H9 (cell line): ENCODE measurements around the gene MAML3. TPM values are rescaled to one million over a fixed set of nuclear protein-coding genes. Genes with fewer than 3 reads are reported as not detected.

Experiments used
- DNase-seq: peaks from one replicate; pipeline ENCODE4 v3.0.0-alpha.2; 2017
- H2AFZ ChIP-seq: one replicate; pipeline ENCODE4 v1.6.1; 2013; ENCODE audit warnings: mild to moderate bottlenecking, low read length, control low read depth, moderate library complexity
- H2AK5ac ChIP-seq: 2 replicates; pipeline ENCODE4 v1.6.1; 2013; ENCODE audit warnings: low read length, control low read depth, mixed read lengths; ENCODE audit not compliant: insufficient read length
- H2BK120ac ChIP-seq: one replicate; pipeline ENCODE4 v1.6.1; 2013; ENCODE audit warnings: low read depth, mild to moderate bottlenecking, low read length, control low read depth, inconsistent platforms; ENCODE audit not compliant: poor library complexity, severe bottlenecking
- H2BK12ac ChIP-seq: 2 replicates; pipeline ENCODE4 v1.6.1; 2013; ENCODE audit warnings: low read length, control low read depth, mixed read lengths, low read depth; ENCODE audit not compliant: insufficient read length
- H2BK15ac ChIP-seq: 2 replicates; pipeline ENCODE4 v1.6.1; 2013; ENCODE audit warnings: low read depth, low read length, control low read depth
- H2BK20ac ChIP-seq: one replicate; pipeline ENCODE4 v1.6.1; 2013; ENCODE audit warnings: low read depth, mild to moderate bottlenecking, low read length, control low read depth, inconsistent platforms; ENCODE audit not compliant: poor library complexity, severe bottlenecking
- H2BK5ac ChIP-seq: 2 replicates; pipeline ENCODE4 v1.6.1; 2013; ENCODE audit warnings: low read length, control low read depth, mixed read lengths; ENCODE audit not compliant: insufficient read length
- H3K14ac ChIP-seq: 2 replicates; pipeline ENCODE4 v1.6.1; 2013; ENCODE audit warnings: low read length, control low read depth; ENCODE audit not compliant: insufficient read depth
- H3K18ac ChIP-seq: 2 replicates; pipeline ENCODE4 v1.6.1; 2013; ENCODE audit warnings: low read depth, mild to moderate bottlenecking, mixed read lengths, low read length, control low read depth; ENCODE audit not compliant: insufficient read length
- H3K23ac ChIP-seq: 2 replicates; pipeline ENCODE4 v1.6.1; 2013; ENCODE audit warnings: low read length, control low read depth, mixed read lengths, low read depth; ENCODE audit not compliant: insufficient read length
- H3K23me2 ChIP-seq: 2 replicates; pipeline ENCODE4 v1.6.1; 2013; ENCODE audit warnings: low read depth, mild to moderate bottlenecking, mixed read lengths, low read length, control low read depth; ENCODE audit not compliant: insufficient read length, poor library complexity, severe bottlenecking
- H3K27ac ChIP-seq: 2 replicates; pipeline ENCODE4 v1.5.1; 2013; ENCODE audit warnings: low read length, control low read depth, mixed read lengths, low read depth; ENCODE audit not compliant: insufficient read length
- H3K27me3 ChIP-seq: 2 replicates; pipeline ENCODE4 v1.6.1; 2013; ENCODE audit warnings: low read length, control low read depth, inconsistent platforms; ENCODE audit not compliant: insufficient read depth
- H3K4ac ChIP-seq: 2 replicates; pipeline ENCODE4 v1.6.1; 2013; ENCODE audit warnings: low read depth, mild to moderate bottlenecking, control low read depth, inconsistent platforms, low read length, moderate library complexity
- H3K4me1 ChIP-seq: 2 replicates; pipeline ENCODE4 v1.6.1; 2013; ENCODE audit warnings: low read length, control low read depth, inconsistent platforms; ENCODE audit not compliant: insufficient read depth
- H3K4me2 ChIP-seq: 2 replicates; pipeline ENCODE4 v1.6.1; 2013; ENCODE audit warnings: low read length, control low read depth, mixed read lengths; ENCODE audit not compliant: insufficient read length, insufficient read depth
- H3K56ac ChIP-seq: 2 replicates; pipeline ENCODE4 v1.6.1; 2013; ENCODE audit warnings: low read depth, mild to moderate bottlenecking, mixed read lengths, low read length, control low read depth; ENCODE audit not compliant: insufficient read length
- H3K79me1 ChIP-seq: 2 replicates; pipeline ENCODE4 v1.6.1; 2013; ENCODE audit warnings: low read depth, mild to moderate bottlenecking, moderate library complexity, low read length, control low read depth, inconsistent platforms; ENCODE audit not compliant: insufficient read depth, poor library complexity, severe bottlenecking
- H3K79me2 ChIP-seq: 2 replicates; pipeline ENCODE4 v1.6.1; 2013; ENCODE audit warnings: low read length, control low read depth, inconsistent platforms; ENCODE audit not compliant: insufficient read depth
- H3K9ac ChIP-seq: 2 replicates; pipeline ENCODE4 v1.6.1; 2013; ENCODE audit warnings: low read length, control low read depth, mixed read lengths; ENCODE audit not compliant: insufficient read length; ENCODE audit errors: extremely low read depth
- H3K9me3 ChIP-seq: one replicate; pipeline ENCODE4 v1.6.1; 2013; ENCODE audit warnings: low read depth, low read length, inconsistent platforms; ENCODE audit not compliant: control insufficient read depth
- H3T11ph ChIP-seq: one replicate; pipeline ENCODE4 v1.6.1; 2013; ENCODE audit warnings: mild to moderate bottlenecking, low read length, control low read depth, inconsistent platforms
- H4K20me1 ChIP-seq: one replicate; pipeline ENCODE4 v1.6.1; 2013; ENCODE audit not compliant: control insufficient read depth, insufficient read length, insufficient read depth
- H4K5ac ChIP-seq: 2 replicates; pipeline ENCODE4 v1.6.1; 2013; ENCODE audit warnings: low read depth, mild to moderate bottlenecking, mixed read lengths, low read length, control low read depth; ENCODE audit not compliant: insufficient read length
- H4K8ac ChIP-seq: replicated peaks from 2 replicates; pipeline ENCODE4 v1.6.1; 2013; ENCODE audit warnings: low read length, control low read depth, mixed read lengths, low read depth; ENCODE audit not compliant: insufficient read length
- H4K91ac ChIP-seq: 2 replicates; pipeline ENCODE4 v1.6.1; 2013; ENCODE audit warnings: low read depth, mild to moderate bottlenecking, moderate library complexity, mixed read lengths, low read length, control low read depth; ENCODE audit not compliant: insufficient read length
- H3K27ac Mint-ChIP-seq, 3 experiments: 2 replicates in 2 of 3; 3 replicates in 1 of 3; pipeline ENCODE4 v1.8.0; 2020 to 2021; ENCODE audit warnings: mixed read lengths in 3 of 3, mild to moderate bottlenecking in 1 of 3, moderate library complexity in 1 of 3
- H3K27me3 Mint-ChIP-seq: 2 replicates; pipeline ENCODE4 v1.8.0; 2021; ENCODE audit warnings: low read depth, mild to moderate bottlenecking, moderate library complexity, mixed read lengths
- H3K36me3 Mint-ChIP-seq, 3 experiments: 2 replicates in 2 of 3; 3 replicates in 1 of 3; pipeline ENCODE4 v1.8.0; 2020 to 2021; ENCODE audit warnings: low read depth in 3 of 3, mixed read lengths in 3 of 3; ENCODE audit not compliant: insufficient read depth in 1 of 3
- H3K4me1 Mint-ChIP-seq, 2 experiments: 2 replicates each; pipeline ENCODE4 v1.8.0; 2020; ENCODE audit warnings: mixed read lengths in 2 of 2
- H3K4me3 Mint-ChIP-seq, 2 experiments: 2 replicates in 1 of 2; 3 replicates in 1 of 2; pipeline ENCODE4 v1.8.0; 2020 to 2021; ENCODE audit warnings: mild to moderate bottlenecking in 2 of 2, mixed read lengths in 2 of 2, moderate library complexity in 1 of 2
- H3K9me3 Mint-ChIP-seq, 2 experiments: 2 replicates in 1 of 2; 3 replicates in 1 of 2; pipeline ENCODE4 v1.8.0; 2020; ENCODE audit warnings: mild to moderate bottlenecking in 2 of 2, mixed read lengths in 2 of 2, moderate library complexity in 1 of 2
- CTCF ChIP-seq: fragments of 200-600 bp; sonication (generic); conservative IDR thresholded peaks from 3 replicates; pipeline ENCODE4 v1.8.0; 2021; ENCODE audit warnings: antibody characterized with exemption, mild to moderate bottlenecking
- WGBS: extraction: QIAGEN DNeasy Blood & Tissue Kit; methylation state at CpG from one replicate; pipeline ENCODE4 v1.1.7; 2013; ENCODE audit warnings: missing lambda C conversion rate, low lambda C conversion rate, mixed read lengths; ENCODE audit not compliant: insufficient read length; ENCODE audit errors: extremely low coverage; 5-methylcytosine and 5-hydroxymethylcytosine counted together
- total RNA-seq: library from RNA; stranded (reverse); gene quantifications from 2 replicates; pipeline ENCODE4 v1.2.1, GENCODE V29; 2021

Gene MAML3
- total RNA-seq, 1 experiment from 2014 or later = 3.9 TPM

- H4K91ac ChIP-seq = no peak overlapping the region
- H2BK120ac ChIP-seq = no peak overlapping the region
- no peaks in the 10 kb centered on the region for H4K20me1 ChIP-seq
- no peak overlapping the region for H2BK5ac ChIP-seq
- Mint-ChIP-seq H3K4me3 (no peak overlapping the region), H3K4me1 (peaks cover 32 to 38% of the 10 kb centered on the region in 2 experiments), H3K9me3 (peaks cover 5 to 8% of the 10 kb centered on the region in 2 experiments; a peak in 4 of 5 replicates), H3K36me3 (peaks cover 0 to 10% (median 5%) of the 10 kb centered on the region in 3 experiments; a peak in 5 of 7 replicates), H3K27me3 (no peaks in the 10 kb centered on the region; the same call in 1 of the 2 replicates), H3K27ac (no peak overlapping the region)
- H3K4me1 ChIP-seq = peaks cover 4% of the 10 kb centered on the region; the same call in 1 of the 2 replicates
- no peak overlapping the region for H2BK15ac ChIP-seq
- H3K27me3 ChIP-seq = no peaks in the 10 kb centered on the region
- H2AK5ac ChIP-seq = no peak overlapping the region
- DNase-seq = no peak
- H3K27ac ChIP-seq = no peak overlapping the region
- no peak overlapping the region for H2AFZ ChIP-seq
- H3K18ac ChIP-seq = no peak overlapping the region
- H3K4ac ChIP-seq = no peak overlapping the region
- H3K79me1 ChIP-seq = no peaks in the 10 kb centered on the region
- no peak overlapping the region for H4K8ac ChIP-seq
- no CpG with 5 or more reads among the region's 5 CpGs for WGBS
- H3K4me2 ChIP-seq = no peak overlapping the region
- no peak for TF ChIP-seq CTCF
- H3K23me2 ChIP-seq = no peaks in the 10 kb centered on the region
- no peaks in the 10 kb centered on the region for H3K79me2 ChIP-seq
- H3T11ph ChIP-seq = no peak overlapping the region
- H3K23ac ChIP-seq = no peak overlapping the region
- no peak overlapping the region for H2BK20ac ChIP-seq
- H3K9ac ChIP-seq = no peak overlapping the region
- no peak overlapping the region for H4K5ac ChIP-seq
- no peak overlapping the region for H2BK12ac ChIP-seq
- no peak overlapping the region for H3K56ac ChIP-seq
- H3K14ac ChIP-seq = no peak overlapping the region
- H3K9me3 ChIP-seq = no peaks in the 10 kb centered on the region
Measured at GRCh38 chr4:139876337-139876941, 277.5 kb downstream of the MAML3 start.
